GM18520 (cell line): ENCODE measurements around the gene AGBL5.
"Not testable (repeated sequence)": the region's sequence is repeated elsewhere in the genome, so short reads cannot be mapped to it uniquely, and the experiment has no call there.

ENCODE experiments used
- ATAC-seq: cut with Tn5 transposase; IDR thresholded peaks from one replicate; pipeline ENCODE4 v1.9.1; 2021; ENCODE audit not compliant: unreplicated experiment

The AGBL5 gene

GRCh38 chr2:27089111-27089954, 37.9 kb downstream of the AGBL5 start:
- no peak for ATAC-seq

- no peak for ATAC-seq
These were observed 40.6 kb downstream of the AGBL5 start for GRCh38 chr2:27091746-27092695.

- no peak for ATAC-seq
These were observed 41.4 kb downstream of the AGBL5 start for GRCh38 chr2:27092696-27093429.

GRCh38 chr2:27093430-27094352, 42.2 kb downstream of the AGBL5 start:
- no peak for ATAC-seq

GRCh38 chr2:27094353-27094984, 43.0 kb downstream of the AGBL5 start:
- no peak for ATAC-seq

GRCh38 chr2:27095427-27095744, 43.9 kb downstream of the AGBL5 start:
- no peak for ATAC-seq

GRCh38 chr2:27095745-27096651, 44.5 kb downstream of the AGBL5 start:
- no peak for ATAC-seq

GRCh38 chr2:27096748-27097297, 45.4 kb downstream of the AGBL5 start:
- no peak for ATAC-seq

GRCh38 chr2:27097341-27097740, 45.9 kb downstream of the AGBL5 start:
- no peak for ATAC-seq

- no peak for ATAC-seq
These were observed 48.0 kb downstream of the AGBL5 start for GRCh38 chr2:27099334-27099955.

GRCh38 chr2:27100036-27100435, 48.6 kb downstream of the AGBL5 start:
- no peak for ATAC-seq

GRCh38 chr2:27102329-27102728, 50.9 kb downstream of the AGBL5 start:
- no peak for ATAC-seq

GRCh38 chr2:27105981-27106380, 54.5 kb downstream of the AGBL5 start:
- no peak for ATAC-seq

GRCh38 chr2:27108221-27108620, 56.8 kb downstream of the AGBL5 start:
- ATAC-seq: no peak

- no peak for ATAC-seq
These were observed 57.6 kb downstream of the AGBL5 start for GRCh38 chr2:27109083-27109482.

- not testable (repeated sequence) for ATAC-seq
These were observed 59.3 kb downstream of the AGBL5 start for GRCh38 chr2:27110603-27111352.

- not testable (repeated sequence) for ATAC-seq
These were observed 60.1 kb downstream of the AGBL5 start for GRCh38 chr2:27111392-27112078.
